SK-N-SH (cell line): Measurements from ENCODE around the gene CA10. TPM values are rescaled to one million over a fixed set of nuclear protein-coding genes. Genes with fewer than 3 reads are reported as not detected.

Source experiments
- CTCF ChIA-PET: fragments of 300-600, 350-600 bp; formaldehyde crosslinking; extraction: SDS; loops from one replicate; lab custom pipeline; 2021; lab: Yijun Ruan, JAX
- POLR2A ChIA-PET: fragments of 350-600 bp; sonication (Branson Sonifier 250); formaldehyde crosslinking; extraction: SDS; loops from one replicate; lab custom pipeline; 2020; ENCODE audit warnings: antibody characterized with exemption, inconsistent platforms; lab: Yijun Ruan, JAX
- DNase-seq: peaks from one replicate; pipeline ENCODE4 v3.0.0; 2012
- H2AFZ ChIP-seq: fragments of 200-600 bp; sonication (generic); 2 replicates; pipeline ENCODE4 v1.8.1; 2016; ENCODE audit warnings: antibody characterized with exemption, mild to moderate bottlenecking, low read depth
- H3F3A ChIP-seq: fragments of 200-600 bp; sonication (generic); replicated peaks from 2 replicates; pipeline ENCODE3; 2016; ENCODE audit warnings: antibody characterized with exemption, mild to moderate bottlenecking; ENCODE audit not compliant: insufficient read depth
- H3K27ac ChIP-seq, 2 experiments: fragments of 200-500 bp in 1 of 2; fragments of 200-600 bp in 1 of 2; sonication (Bioruptor generic) in 1 of 2; sonication (generic), shearing (Covaris generic) in 1 of 2; 2 replicates each; pipeline versions ENCODE4 v1.5.1 to v1.6.1; 2014 to 2016; ENCODE audit warnings: low read depth in 2 of 2, inconsistent platforms in 1 of 2, low read length in 1 of 2, mild to moderate bottlenecking in 1 of 2, mixed read lengths in 1 of 2
- H3K27me3 ChIP-seq: fragments of 200-600 bp; sonication (generic), shearing (Covaris generic); 2 replicates; pipeline ENCODE4 v1.6.1; 2016; ENCODE audit warnings: mixed run types; ENCODE audit not compliant: insufficient read depth
- H3K36me3 ChIP-seq, 2 experiments: fragments of 200-500 bp in 1 of 2; fragments of 200-600 bp in 1 of 2; sonication (Bioruptor generic) in 1 of 2; sonication (generic) in 1 of 2; replicated peaks in 1 of 2; 2 replicates each; pipeline versions ENCODE3 to v1.5.1; 2014 to 2016; ENCODE audit warnings: low read length in 1 of 2, mild to moderate bottlenecking in 1 of 2; ENCODE audit not compliant: insufficient read depth in 2 of 2, control insufficient read depth in 1 of 2
- H3K4me1 ChIP-seq, 2 experiments: fragments of 200-500 bp in 1 of 2; fragments of 200-600 bp in 1 of 2; sonication (Bioruptor generic) in 1 of 2; sonication (generic), shearing (Covaris generic) in 1 of 2; 2 replicates each; pipeline versions ENCODE4 v1.5.1 to v1.6.1; 2014 to 2016; ENCODE audit warnings: low read depth in 1 of 2, low read length in 1 of 2, mixed run types in 1 of 2; ENCODE audit not compliant: insufficient read depth in 2 of 2, control insufficient read depth in 1 of 2
- H3K4me2 ChIP-seq: fragments of 200-600 bp; sonication (generic), shearing (Covaris generic); 2 replicates; pipeline ENCODE4 v1.6.1; 2017; ENCODE audit warnings: mixed run types
- H3K4me3 ChIP-seq, 2 experiments: fragments of 200-500 bp in 1 of 2; fragments of 200-600 bp in 1 of 2; sonication (Bioruptor generic) in 1 of 2; sonication (generic), shearing (Covaris generic) in 1 of 2; 2 replicates each; pipeline versions ENCODE4 v1.5.1 to v1.8.1; 2014 to 2016; ENCODE audit warnings: low read depth in 2 of 2, inconsistent platforms in 1 of 2, low read length in 1 of 2, mild to moderate bottlenecking in 1 of 2, mixed read lengths in 1 of 2, moderate library complexity in 1 of 2
- H3K79me2 ChIP-seq: fragments of 200-600 bp; sonication (generic); 2 replicates; pipeline ENCODE4 v1.8.1; 2017; ENCODE audit warnings: mild to moderate bottlenecking; ENCODE audit not compliant: insufficient read depth
- H3K9ac ChIP-seq: fragments of 200-600 bp; sonication (generic); 2 replicates; pipeline ENCODE4 v1.6.1; 2017; ENCODE audit warnings: mixed run types
- H3K9me2 ChIP-seq: fragments of 200-600 bp; sonication (generic); 2 replicates; pipeline ENCODE4 v1.6.1; 2017; ENCODE audit warnings: mixed run types
- H3K9me3 ChIP-seq: fragments of 200-600 bp; sonication (generic); 2 replicates; pipeline ENCODE4 v1.6.1; 2017; ENCODE audit warnings: mixed run types, mild to moderate bottlenecking, moderate library complexity
- H4K20me1 ChIP-seq: fragments of 200-600 bp; sonication (generic); 2 replicates; pipeline ENCODE4 v1.6.1; 2017; ENCODE audit warnings: mild to moderate bottlenecking, mixed run types; ENCODE audit not compliant: insufficient read depth
- CTCF ChIP-seq: fragments of 200-600 bp; sonication (generic); IDR thresholded peaks from 2 replicates; pipeline ENCODE4 v1.6.1; 2017; ENCODE audit warnings: antibody characterized with exemption, mild to moderate bottlenecking, moderate library complexity
- ELF1 ChIP-seq: IDR thresholded peaks from 2 replicates; pipeline ENCODE4 v1.4.0; 2012
- EP300 ChIP-seq, 2 experiments: IDR thresholded peaks; 2 replicates each; pipeline versions ENCODE4 v1.4.0 to v1.6.1; 2012; ENCODE audit warnings: borderline replicate concordance in 1 of 2, low read depth in 1 of 2, low read length in 1 of 2
- EZH2phosphoT487 ChIP-seq: fragments of 200-600 bp; sonication (generic); IDR thresholded peaks from 2 replicates; pipeline ENCODE4 v1.6.1; 2017; ENCODE audit warnings: low read depth, mixed run types, mild to moderate bottlenecking, antibody characterized with exemption, moderate library complexity, borderline replicate concordance
- FOSL2 ChIP-seq: IDR thresholded peaks from 2 replicates; pipeline ENCODE4 v1.4.0; 2012; ENCODE audit warnings: low read depth, mild to moderate bottlenecking, moderate library complexity, borderline replicate concordance
- IRF3 ChIP-seq: fragments of 150-350 bp; IDR thresholded peaks from 2 replicates; pipeline ENCODE4 v1.6.1; 2016; ENCODE audit warnings: mild to moderate bottlenecking, low read depth, low read length
- MAX ChIP-seq: IDR thresholded peaks from 2 replicates; pipeline ENCODE4 v1.4.0; 2012; ENCODE audit warnings: low read depth
- MXI1 ChIP-seq: IDR thresholded peaks from 2 replicates; pipeline ENCODE4 v1.6.1; 2012; ENCODE audit warnings: mild to moderate bottlenecking, low read depth, low read length, improper control_type of control experiment
- NRF1 ChIP-seq: IDR thresholded peaks from 2 replicates; pipeline ENCODE4 v1.6.1; 2012; ENCODE audit warnings: low read depth, mild to moderate bottlenecking, low read length
- POLR2AphosphoS5 ChIP-seq: IDR thresholded peaks from 2 replicates; pipeline ENCODE4 v1.6.1; 2012; ENCODE audit warnings: low read depth, low read length
- RCOR1 ChIP-seq: fragments of 150-350 bp; IDR thresholded peaks from 2 replicates; pipeline ENCODE4 v1.6.1; 2017; ENCODE audit warnings: antibody characterized with exemption, low read length
- RFX5 ChIP-seq: IDR thresholded peaks from 2 replicates; pipeline ENCODE4 v1.6.1; 2012; ENCODE audit warnings: mild to moderate bottlenecking, improper control_type of control experiment, low read length
- SIN3A ChIP-seq: IDR thresholded peaks from 2 replicates; pipeline ENCODE4 v1.6.1; 2012; ENCODE audit warnings: low read depth, mild to moderate bottlenecking, low read length, moderate library complexity, borderline replicate concordance
- TAF1 ChIP-seq: IDR thresholded peaks from 2 replicates; pipeline ENCODE4 v1.6.1; 2012; ENCODE audit warnings: low read depth, mild to moderate bottlenecking, low read length, moderate library complexity, borderline replicate concordance
- TCF12 ChIP-seq: IDR thresholded peaks from 2 replicates; pipeline ENCODE4 v1.4.0; 2012
- TEAD4 ChIP-seq: IDR thresholded peaks from 2 replicates; pipeline ENCODE4 v1.4.0; 2012; ENCODE audit warnings: mild to moderate bottlenecking, borderline replicate concordance; ENCODE audit not compliant: insufficient read depth
- ZBTB33 ChIP-seq: IDR thresholded peaks from 2 replicates; pipeline ENCODE4 v1.4.0; 2012; ENCODE audit warnings: low read depth, borderline replicate concordance
- WGBS: methylation state at CpG from one replicate; pipeline ENCODE4 v1.1.6; 2017; ENCODE audit warnings: low lambda C conversion rate; 5-methylcytosine and 5-hydroxymethylcytosine counted together
- polyA plus RNA-seq, 3 experiments: library from polyadenylated mRNA; depleted of rRNA; stranded (reverse); fragments of >200 nt; gene quantifications; 2 replicates each; pipeline ENCODE4 v1.2.3, GENCODE V29; 2012

CA10 gene
- polyA plus RNA-seq, 1 of the 3 experiments (the other 2 are of a cell fraction) = not detected

GRCh38 chr17:51904379-51904778 is 254.1 kb downstream of the CA10 start (continued):
- TF ChIP-seq ELF1 = no peak
- no peak for TF ChIP-seq TAF1
- no peak for TF ChIP-seq MAX
- TF ChIP-seq NRF1 = no peak
- TF ChIP-seq RFX5 = no peak
- no peak for TF ChIP-seq IRF3
- no peak for TF ChIP-seq EP300 (IDR thresholded peaks at IDR 0.05; ENCODE audit: borderline replicate concordance in 1 of 2, low read depth in 1 of 2, low read length in 1 of 2)
- no peak for TF ChIP-seq POLR2AphosphoS5
- TF ChIP-seq MXI1 = no peak

GRCh38 chr17:51901242-51901641 is 257.3 kb downstream of the CA10 start:
- H3K27ac ChIP-seq = no peak overlapping the region
- no peaks in the 10 kb centered on the region for H3K79me2 ChIP-seq
- H3K4me3 ChIP-seq = no peak overlapping the region
- ChIA-PET CTCF (interaction anchor here (1.4 kb wide), 1 partner anchor 40 kb away, joined by 5 read pairs; no protein-coding TSS in a partner anchor), POLR2A (no interaction called here)
- no peak overlapping the region for H2AFZ ChIP-seq
- 16% methylated on average over 1 of the region's 1 CpG for WGBS
- H3K9me2 ChIP-seq = no peaks in the 10 kb centered on the region
- no peaks in the 10 kb centered on the region for H3K9me3 ChIP-seq
- H3K4me2 ChIP-seq = no peak overlapping the region
- TF ChIP-seq POLR2AphosphoS5 (no peak), EZH2phosphoT487 (no peak), SIN3A (no peak), RCOR1 (no peak), ZBTB33 (no peak), EP300 (IDR thresholded peaks at IDR 0.05; ENCODE audit: borderline replicate concordance in 1 of 2, low read depth in 1 of 2, low read length in 1 of 2) (no peak), CTCF (no peak), FOSL2 (no peak), TCF12 (no peak), TEAD4 (no peak)
- no peaks in the 10 kb centered on the region for H3K4me1 ChIP-seq
- DNase-seq = no peak
- no peaks in the 10 kb centered on the region for H3K36me3 ChIP-seq
- no peaks in the 10 kb centered on the region for H3K27me3 ChIP-seq
- no peaks in the 10 kb centered on the region for H3F3A ChIP-seq
- H4K20me1 ChIP-seq = no peaks in the 10 kb centered on the region
- H3K9ac ChIP-seq = no peak overlapping the region
